ENCODE results near the gene BRSK2.
"Not testable (repeated sequence)": the region's sequence is repeated elsewhere in the genome, so short reads cannot be mapped to it uniquely, and the experiment has no call there.

DNA sequence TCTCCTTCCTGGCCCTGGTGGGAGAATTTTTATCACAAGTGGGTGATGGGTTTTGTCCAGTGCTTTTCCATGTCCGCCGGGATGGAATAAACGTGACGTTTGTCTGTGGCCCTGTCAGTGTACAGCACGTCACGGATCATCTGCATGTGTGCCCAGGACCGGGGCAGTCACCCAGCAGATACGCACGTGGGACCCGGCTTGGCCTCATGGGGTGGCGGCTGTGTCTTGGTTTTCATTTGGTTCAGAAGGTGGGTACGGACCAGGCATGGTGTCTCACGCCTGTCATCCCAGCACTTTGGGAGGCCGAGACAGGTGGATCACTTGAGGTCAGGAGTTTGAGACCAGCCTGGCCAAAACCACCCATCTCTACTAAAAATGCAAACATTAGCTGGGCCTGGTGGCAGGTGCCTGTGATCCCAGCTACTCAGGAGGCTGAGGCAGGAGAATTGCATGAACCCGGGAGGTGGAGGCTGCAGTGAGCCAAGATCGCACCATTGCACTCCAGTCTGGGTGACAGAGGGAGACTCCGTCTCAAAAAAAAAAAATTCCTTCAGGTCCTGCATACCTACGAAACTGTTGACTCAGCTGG lies 42.2 kb upstream of the BRSK2 start:
- not testable (repeated sequence) for TF ChIP-seq XRCC5 (IDR thresholded peaks at IDR 0.05; ENCODE audit: low read depth, low read length); NFIC (IDR thresholded peaks at IDR 0.05)

Measured in K562 (cell line).